KMS-11 (cell line): ENCODE data around the gene NPVF.

Source experiments
- H2AFZ ChIP-seq: fragments of 200-600 bp; sonication (generic); 2 replicates; pipeline ENCODE4 v1.6.1; 2016; ENCODE audit warnings: antibody characterized with exemption, mixed run types, low read depth
- H3K27ac ChIP-seq: fragments of 200-600 bp; sonication (generic); 2 replicates; pipeline ENCODE4 v1.6.1; 2016; ENCODE audit warnings: mild to moderate bottlenecking, mixed run types
- H3K27me3 ChIP-seq: fragments of 200-600 bp; sonication (generic); 2 replicates; pipeline ENCODE4 v1.6.1; 2017; ENCODE audit warnings: mild to moderate bottlenecking, low read depth, mixed run types, moderate library complexity; ENCODE audit not compliant: insufficient read depth
- H3K36me3 ChIP-seq: fragments of 200-600 bp; sonication (generic); 2 replicates; pipeline ENCODE4 v1.6.1; 2017; ENCODE audit warnings: mild to moderate bottlenecking, mixed run types; ENCODE audit not compliant: insufficient read depth
- H3K4me1 ChIP-seq: fragments of 200-600 bp; sonication (generic); 2 replicates; pipeline ENCODE4 v1.6.1; 2016; ENCODE audit warnings: mild to moderate bottlenecking, low read depth, mixed run types; ENCODE audit not compliant: poor library complexity, severe bottlenecking
- H3K4me2 ChIP-seq: fragments of 200-600 bp; sonication (generic); 2 replicates; pipeline ENCODE4 v1.7.0; 2016; ENCODE audit warnings: mild to moderate bottlenecking, mixed run types
- H3K4me3 ChIP-seq: fragments of 200-600 bp; sonication (generic); IDR thresholded peaks from 2 replicates; pipeline ENCODE4 v1.6.1; 2017; ENCODE audit warnings: low read depth, low read length, mixed read lengths; ENCODE audit not compliant: insufficient read depth
- H3K79me2 ChIP-seq: fragments of 200-600 bp; sonication (generic); 2 replicates; pipeline ENCODE4 v1.6.1; 2016; ENCODE audit warnings: low read depth, mixed run types; ENCODE audit not compliant: insufficient read depth
- H3K9ac ChIP-seq: fragments of 200-600 bp; sonication (generic); 2 replicates; pipeline ENCODE4 v1.6.1; 2016; ENCODE audit warnings: mild to moderate bottlenecking, mixed run types
- H4K20me1 ChIP-seq: fragments of 200-600 bp; sonication (generic); 2 replicates; pipeline ENCODE4 v1.6.1; 2016; ENCODE audit warnings: mild to moderate bottlenecking, mixed run types; ENCODE audit not compliant: insufficient read depth
- CTCF ChIP-seq: fragments of 200-600 bp; sonication (generic); conservative IDR thresholded peaks from 2 replicates; pipeline ENCODE4 v1.6.1; 2017; ENCODE audit warnings: low read depth, mild to moderate bottlenecking, antibody characterized with exemption, low read length, moderate library complexity, mixed read lengths

The NPVF gene

DNA sequence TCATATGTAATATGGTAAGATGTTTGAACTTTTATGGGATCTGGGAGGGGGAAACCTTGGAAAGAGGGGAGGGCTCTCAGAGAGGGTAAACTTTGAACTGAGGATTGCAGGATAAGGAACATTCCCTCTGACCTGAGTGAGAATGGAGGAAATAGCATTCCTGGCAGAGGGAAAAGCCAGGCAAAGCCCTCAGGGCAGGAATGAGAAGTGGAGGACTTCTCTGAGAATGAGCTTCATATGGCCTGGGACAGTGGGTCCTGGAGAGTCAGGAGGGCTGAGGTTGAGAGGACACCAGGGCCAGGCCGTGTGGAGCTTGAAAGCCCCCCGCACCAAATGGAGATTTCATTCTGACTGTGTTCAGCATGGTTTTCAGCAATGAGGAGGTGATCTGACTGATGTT lies 34.2 kb downstream of the NPVF start:
- H3K79me2 ChIP-seq: no peaks in the 10 kb centered on the region
- H3K9ac ChIP-seq: no peak overlapping the region
- no peak overlapping the region for H3K4me2 ChIP-seq
- no peak overlapping the region for H2AFZ ChIP-seq
- TF ChIP-seq CTCF: no peak
- no peaks in the 10 kb centered on the region for H4K20me1 ChIP-seq
- H3K4me1 ChIP-seq: no peaks in the 10 kb centered on the region
- no peak overlapping the region for H3K4me3 ChIP-seq
- no peak overlapping the region for H3K27ac ChIP-seq
- no peaks in the 10 kb centered on the region for H3K36me3 ChIP-seq
- no peaks in the 10 kb centered on the region for H3K27me3 ChIP-seq

- H2AFZ ChIP-seq: no peak overlapping the region
- H3K4me3 ChIP-seq: no peak overlapping the region
- no peaks in the 10 kb centered on the region for H3K36me3 ChIP-seq
- no peaks in the 10 kb centered on the region for H3K4me1 ChIP-seq
- no peak for TF ChIP-seq CTCF
- no peak overlapping the region for H3K27ac ChIP-seq
- no peak overlapping the region for H3K9ac ChIP-seq
- no peaks in the 10 kb centered on the region for H3K79me2 ChIP-seq
- no peak overlapping the region for H3K4me2 ChIP-seq
- H4K20me1 ChIP-seq: no peaks in the 10 kb centered on the region
- H3K27me3 ChIP-seq: no peaks in the 10 kb centered on the region
Observed at GRCh38 chr7:25192043-25192442, 36.2 kb downstream of the NPVF start.

- H3K79me2 ChIP-seq: no peaks in the 10 kb centered on the region
- H3K4me2 ChIP-seq: no peak overlapping the region
- no peak overlapping the region for H3K9ac ChIP-seq
- no peak overlapping the region for H3K27ac ChIP-seq
- no peak for TF ChIP-seq CTCF
- no peak overlapping the region for H3K4me3 ChIP-seq
- H3K36me3 ChIP-seq: no peaks in the 10 kb centered on the region
- H2AFZ ChIP-seq: no peak overlapping the region
- H3K27me3 ChIP-seq: no peaks in the 10 kb centered on the region
- no peaks in the 10 kb centered on the region for H3K4me1 ChIP-seq
- no peaks in the 10 kb centered on the region for H4K20me1 ChIP-seq
Observed at GRCh38 chr7:25189197-25189596, 39.1 kb downstream of the NPVF start.

DNA sequence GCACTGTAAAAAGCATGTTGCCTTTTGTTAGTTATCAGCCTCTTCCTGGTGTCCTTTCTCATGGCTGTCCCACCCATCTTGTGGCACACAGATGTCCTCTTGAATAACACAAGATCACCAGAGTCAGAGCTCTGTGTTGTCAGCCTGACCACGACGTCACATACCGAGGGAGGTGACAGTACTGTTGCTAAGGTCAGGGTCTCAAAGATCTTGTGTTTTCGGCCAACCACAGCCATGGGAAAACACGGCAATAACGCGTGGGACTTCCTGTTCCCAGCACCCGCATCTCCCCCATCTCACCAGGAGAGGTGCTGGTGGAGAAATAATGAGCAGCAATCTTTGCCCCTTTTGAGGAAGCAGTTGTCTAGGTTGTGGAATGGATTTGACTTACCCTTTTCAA lies 40.4 kb downstream of the NPVF start:
- H3K4me1 ChIP-seq: no peaks in the 10 kb centered on the region
- no peak overlapping the region for H3K9ac ChIP-seq
- no peaks in the 10 kb centered on the region for H3K36me3 ChIP-seq
- no peaks in the 10 kb centered on the region for H4K20me1 ChIP-seq
- no peak overlapping the region for H3K27ac ChIP-seq
- H3K4me3 ChIP-seq: no peak overlapping the region
- H3K79me2 ChIP-seq: no peaks in the 10 kb centered on the region
- no peaks in the 10 kb centered on the region for H3K27me3 ChIP-seq
- no peak overlapping the region for H2AFZ ChIP-seq
- H3K4me2 ChIP-seq: no peak overlapping the region
- TF ChIP-seq CTCF: no peak

- Histone ChIP-seq H4K20me1 (no peaks in the 10 kb centered on the region), H3K4me3 (no peak overlapping the region), H3K4me1 (no peaks in the 10 kb centered on the region), H3K9ac (no peak overlapping the region), H3K36me3 (no peaks in the 10 kb centered on the region), H3K27ac (no peak overlapping the region), H3K79me2 (no peaks in the 10 kb centered on the region), H3K4me2 (no peak overlapping the region), H2AFZ (no peak overlapping the region), H3K27me3 (no peaks in the 10 kb centered on the region)
- no peak for TF ChIP-seq CTCF
Observed at GRCh38 chr7:25186436-25186835, 41.9 kb downstream of the NPVF start.
